ENCODE measurements around the gene KAT5. TPM values are rescaled to one million over a fixed set of nuclear protein-coding genes. Genes with fewer than 3 reads are reported as not detected.

Gene KAT5
- total and polyA plus RNA-seq, 2 donors (not counting 3 experiments of a cell fraction or from before 2014, with no cell fraction given) = 35.8 to 48.8 TPM

GRCh38 chr11:65736810-65737209 is 24.8 kb downstream of the KAT5 start:
- Histone ChIP-seq H3K9me3 (replicated peaks; ENCODE audit: control insufficient read depth, insufficient read depth, low read length) (no peaks in the 10 kb centered on the region), H2AFZ (ENCODE audit: low read depth, low read length) (no peak overlapping the region), H3K9me1 (replicated peaks; ENCODE audit: control insufficient read depth, extremely low read depth, insufficient read depth, low read length) (no peaks in the 10 kb centered on the region), H3K4me3 (replicated peaks in 1 of 3; ENCODE audit: insufficient read depth in 1 of 3, low read depth in 1 of 3, low read length in 3 of 3) (no peak overlapping the region), H3K9ac (replicated peaks; ENCODE audit: extremely low read depth, insufficient read depth, low read length) (no peak overlapping the region), H3K36me3 (ENCODE audit: control insufficient read depth in 2 of 2, extremely low read depth in 1 of 2, insufficient read depth in 2 of 2, low read length in 2 of 2) (no peaks in the 10 kb centered on the region), H4K20me1 (replicated peaks; ENCODE audit: control insufficient read depth, extremely low read depth, insufficient read depth, low read length) (no peaks in the 10 kb centered on the region), H3K27me3 (ENCODE audit: control insufficient read depth in 2 of 2, insufficient read depth in 2 of 2, low read length in 2 of 2) (peaks cover 11 to 23% of the 10 kb centered on the region in 2 experiments), H3K4me1 (ENCODE audit: control insufficient read depth, extremely low read depth, insufficient read depth, low read length) (no peaks in the 10 kb centered on the region), H3K79me2 (ENCODE audit: control insufficient read depth, insufficient read depth, low read length) (no peaks in the 10 kb centered on the region), H3K27ac (ENCODE audit: insufficient read depth, low read depth, low read length) (no peak overlapping the region), H3K4me2 (ENCODE audit: insufficient read depth, low read length) (no peak overlapping the region)
- TF ChIP-seq MYC (IDR thresholded peaks at IDR 0.05; ENCODE audit: low read depth, low read length) (no peak), CTCF (IDR thresholded peaks at IDR 0.05; ENCODE audit: extremely low read depth in 1 of 2, insufficient read depth in 1 of 2, low read depth in 1 of 2, low read length in 2 of 2) (no peak), GATA2 (IDR thresholded peaks at IDR 0.05; ENCODE audit: insufficient read depth, insufficient read length, low read depth, low read length) (no peak), FOS (IDR thresholded peaks at IDR 0.05; ENCODE audit: borderline replicate concordance, insufficient read depth, low read length) (no peak), POLR2A (IDR thresholded peaks at IDR 0.05; ENCODE audit: low read depth, low read length) (no peak), POLR2AphosphoS5 (IDR thresholded peaks at IDR 0.05; ENCODE audit: insufficient read depth, low read depth, low read length) (no peak), EZH2 (IDR thresholded peaks at IDR 0.05; ENCODE audit: borderline replicate concordance, low read depth, low read length, severe bottlenecking) (no peak), JUN (IDR thresholded peaks at IDR 0.05; ENCODE audit: borderline replicate concordance, insufficient read depth, insufficient read length, low read depth) (no peak)
- TF ChIP-seq, protein P1, sequence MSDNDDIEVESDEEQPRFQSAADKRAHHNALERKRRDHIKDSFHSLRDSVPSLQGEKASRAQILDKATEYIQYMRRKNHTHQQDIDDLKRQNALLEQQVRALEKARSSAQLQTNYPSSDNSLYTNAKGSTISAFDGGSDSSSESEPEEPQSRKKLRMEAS (IDR thresholded peaks at IDR 0.05; ENCODE audit: insufficient read depth, insufficient read length) = no peak
- dilution Hi-C loops (cut with MboI; ENCODE audit: extremely low pct_ligation_motif_present, low sequenced_read_pairs) = no loop called here
- intact Hi-C loops (cut with micrococcal nuclease) = no loop called here
- no peak for FAIRE-seq
- POLR2A ChIA-PET = no interaction called here
- CTCF ChIA-PET = no interaction called here
- no TSS peak for BruUV-seq (replicated peaks)
- DNase-seq (ENCODE audit: low read depth, low spot score) = no peak

Data from endothelial cell of umbilical vein (primary cell).